ENCODE measurements around the gene IGSF3. TPM values are rescaled to one million over a fixed set of nuclear protein-coding genes. Genes with fewer than 3 reads are reported as not detected.

Gene IGSF3
- total and polyA plus RNA-seq, 2 donors from 2014 or later, result 12.0 to 38.8 TPM

GRCh38 chr1:116579259-116579875 lies 88.2 kb downstream of the IGSF3 start:
- intact Hi-C loops (cut with DNase I), result no loop called here
- peaks cover 0 to 11% (median 11%) of the 10 kb centered on the region in 3 donors for H3K36me3 ChIP-seq (ENCODE audit: control insufficient read depth in 2 of 3, insufficient read depth in 3 of 3, low read length in 3 of 3)
- TF ChIP-seq CTCF (IDR thresholded peaks at IDR 0.05; ENCODE audit: borderline replicate concordance, extremely low read depth, insufficient read depth), result no peak
- H3K4me1 ChIP-seq (ENCODE audit: control insufficient read depth in 2 of 3, insufficient read depth in 2 of 3, low read depth in 1 of 3, low read length in 3 of 3), result no peaks in the 10 kb centered on the region
- H3K9ac ChIP-seq (ENCODE audit: low read length in 3 of 3), result no peak overlapping the region
- FAIRE-seq (no peak), DNase-seq (peak in 4 of 5 donors; percentile 24 to 55 (median 33))
- no peak overlapping the region for H3K27ac ChIP-seq (ENCODE audit: low read depth in 2 of 2, low read length in 2 of 2)
- no peaks in the 10 kb centered on the region for H3K9me3 ChIP-seq (ENCODE audit: control insufficient read depth in 2 of 3, insufficient read depth in 1 of 3, low read length in 3 of 3)
- H3K27me3 ChIP-seq (ENCODE audit: control insufficient read depth, insufficient read depth, low read length), result no peaks in the 10 kb centered on the region
- peak overlapping the region in 1 of 3 donors; percentile 47 for H3K4me3 ChIP-seq (ENCODE audit: low read length in 3 of 3)

- Histone ChIP-seq H3K9ac (ENCODE audit: low read length in 3 of 3) (no peak overlapping the region), H3K36me3 (ENCODE audit: control insufficient read depth in 2 of 3, insufficient read depth in 3 of 3, low read length in 3 of 3) (peaks cover 0 to 10% (median 9%) of the 10 kb centered on the region in 3 donors), H3K27ac (ENCODE audit: low read depth in 2 of 2, low read length in 2 of 2) (no peak overlapping the region), H3K4me1 (ENCODE audit: control insufficient read depth in 2 of 3, insufficient read depth in 2 of 3, low read depth in 1 of 3, low read length in 3 of 3) (no peaks in the 10 kb centered on the region), H3K9me3 (ENCODE audit: control insufficient read depth in 2 of 3, insufficient read depth in 1 of 3, low read length in 3 of 3) (no peaks in the 10 kb centered on the region), H3K27me3 (ENCODE audit: control insufficient read depth, insufficient read depth, low read length) (no peaks in the 10 kb centered on the region), H3K4me3 (ENCODE audit: low read length in 3 of 3) (no peak overlapping the region)
- no peak for TF ChIP-seq CTCF (IDR thresholded peaks at IDR 0.05; ENCODE audit: borderline replicate concordance, extremely low read depth, insufficient read depth)
- DNase-seq (no peak), FAIRE-seq (no peak)
- intact Hi-C loops (cut with DNase I), result no loop called here
Observed at GRCh38 chr1:116578581-116578980, 89.0 kb downstream of the IGSF3 start.

GRCh38 chr1:116577759-116578314 lies 89.7 kb downstream of the IGSF3 start:
- Histone ChIP-seq H3K36me3 (ENCODE audit: control insufficient read depth in 2 of 3, insufficient read depth in 3 of 3, low read length in 3 of 3) (peaks cover 0 to 7% (median 6%) of the 10 kb centered on the region in 3 donors), H3K27ac (ENCODE audit: low read depth in 2 of 2, low read length in 2 of 2) (no peak overlapping the region), H3K4me3 (ENCODE audit: low read length in 3 of 3) (no peak overlapping the region), H3K4me1 (ENCODE audit: control insufficient read depth in 2 of 3, insufficient read depth in 2 of 3, low read depth in 1 of 3, low read length in 3 of 3) (no peaks in the 10 kb centered on the region), H3K9ac (ENCODE audit: low read length in 3 of 3) (no peak overlapping the region), H3K9me3 (ENCODE audit: control insufficient read depth in 2 of 3, insufficient read depth in 1 of 3, low read length in 3 of 3) (no peaks in the 10 kb centered on the region), H3K27me3 (ENCODE audit: control insufficient read depth, insufficient read depth, low read length) (no peaks in the 10 kb centered on the region)
- intact Hi-C loops (cut with DNase I), result no loop called here
- DNase-seq (no peak), FAIRE-seq (no peak)
- TF ChIP-seq CTCF (IDR thresholded peaks at IDR 0.05; ENCODE audit: borderline replicate concordance, extremely low read depth, insufficient read depth), result no peak

Data from kidney (tissue), 14 donors.